ENCODE measurements around the gene VAMP3.

The VAMP3 gene

DNA sequence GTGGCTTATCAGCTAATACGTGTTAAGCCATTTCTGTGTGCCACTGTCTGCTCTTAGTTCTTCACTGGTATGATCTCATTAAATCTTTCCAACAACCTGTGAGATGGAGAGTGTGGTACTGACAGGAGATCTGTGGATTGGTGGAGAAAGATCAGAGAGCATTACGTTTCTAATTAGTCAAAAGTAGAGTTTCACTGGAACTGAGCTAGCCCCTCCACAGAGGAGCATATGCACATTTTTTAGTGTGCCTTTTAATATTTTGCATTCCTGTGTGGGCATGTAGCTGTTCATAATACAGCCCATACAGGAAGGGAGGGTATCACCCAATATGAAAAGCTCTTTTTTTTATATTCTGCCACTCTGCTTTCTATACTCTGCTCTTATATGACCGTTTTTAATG, 50.2 kb downstream of the VAMP3 start:
- DNase-seq = no peak

DNA sequence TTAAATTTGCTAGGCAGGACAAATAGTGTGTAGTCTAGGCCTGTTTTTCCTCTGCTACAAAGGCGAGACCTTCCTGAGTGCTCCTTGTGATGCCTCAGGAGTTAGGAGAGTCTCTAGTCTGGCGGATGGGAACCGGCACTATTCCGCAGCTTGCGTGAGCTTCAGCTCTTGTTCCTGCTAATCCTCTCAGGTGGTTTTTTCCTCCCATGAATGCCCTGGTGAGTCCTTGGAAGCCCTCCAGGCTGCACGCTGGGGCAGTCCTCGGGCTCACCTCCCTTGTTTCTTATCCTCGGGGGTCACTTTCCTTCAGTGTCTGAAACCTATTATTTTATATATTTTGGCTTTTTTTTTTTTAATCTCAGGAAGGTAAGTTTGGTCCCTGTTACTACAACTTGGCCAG, 53.6 kb downstream of the VAMP3 start:
- no peak for DNase-seq

DNA sequence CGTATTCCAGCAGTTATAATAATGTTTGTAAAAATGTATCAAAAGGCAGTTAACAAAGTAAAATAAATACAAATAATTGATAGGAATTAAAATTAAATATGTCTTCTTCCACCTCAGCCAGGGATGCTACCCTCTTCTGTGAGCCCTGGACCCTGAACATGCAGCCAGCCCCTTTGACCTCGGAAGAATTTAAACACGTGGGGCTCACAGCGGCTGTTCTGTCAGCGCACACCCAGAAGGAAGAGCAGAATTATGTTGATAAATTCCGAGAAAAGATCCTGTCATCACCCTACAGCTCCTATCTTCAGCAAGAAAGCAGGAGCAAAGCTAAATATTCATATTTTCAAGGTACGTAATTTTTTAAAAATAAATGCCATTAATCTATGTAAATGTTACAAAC, 55.3 kb downstream of the VAMP3 start:
- no peak for DNase-seq

- DNase-seq = peak; percentile 37
Measured at GRCh38 chr1:7827126-7827955, 56.2 kb downstream of the VAMP3 start.

Data from activated CD4-positive, alpha-beta T cell treated with anti-CD3 and anti-CD28 coated beads, Interleukin-2, amount 50 U/mL, for 1 hour (primary cell).